ENCODE data around the gene CC2D1B. TPM values are rescaled to one million over a fixed set of nuclear protein-coding genes. Genes with fewer than 3 reads are reported as not detected.

Gene CC2D1B
- total and polyA plus RNA-seq, 2 experiments from 2014 or later, result 5.7 to 13.1 TPM

GRCh38 chr1:52306227-52307006 is 59.6 kb downstream of the CC2D1B start:
- H2AFZ ChIP-seq, result no peak overlapping the region
- no peaks in the 10 kb centered on the region for H3K9me3 Mint-ChIP-seq
- no peaks in the 10 kb centered on the region for H3K9me2 ChIP-seq (ENCODE audit: insufficient read depth)
- peaks cover 4% of the 10 kb centered on the region for H3K27me3 Mint-ChIP-seq (ENCODE audit: insufficient read depth, low read depth, poor library complexity)
- no peak overlapping the region for H3K4me3 Mint-ChIP-seq
- H3K4me2 ChIP-seq, result no peak overlapping the region
- H3K36me3 ChIP-seq (ENCODE audit: insufficient read depth), result no peaks in the 10 kb centered on the region; the same call in 1 of the 2 replicates
- no peak overlapping the region for H3K4me3 ChIP-seq
- no peaks in the 10 kb centered on the region for H3K79me2 ChIP-seq (replicated peaks; ENCODE audit: insufficient read depth)
- no peaks in the 10 kb centered on the region for H3K27me3 ChIP-seq (ENCODE audit: insufficient read depth)
- no peak for DNase-seq (ENCODE audit: low spot score)
- TF ChIP-seq EZH2phosphoT487 (IDR thresholded peaks at IDR 0.05; ENCODE audit: unreplicated experiment) (no peak), ZNF331 (CRISPR knock-in tag; IDR thresholded peaks at IDR 0.05; ENCODE audit: low read depth) (no peak), ETS1 (IDR thresholded peaks at IDR 0.05) (no peak), JUNB (IDR thresholded peaks at IDR 0.05; ENCODE audit: unreplicated experiment) (no peak), POLR2AphosphoS5 (IDR thresholded peaks at IDR 0.05; ENCODE audit: low read depth) (no peak)
- ATAC-seq, result peak; percentile 51
- no peak overlapping the region for H3K27ac ChIP-seq (ENCODE audit: low read depth)
- no peaks in the 10 kb centered on the region for H3F3A ChIP-seq (replicated peaks; ENCODE audit: low read depth)
- no peaks in the 10 kb centered on the region for H3K36me3 Mint-ChIP-seq (ENCODE audit: low read depth)
- H3K4me1 Mint-ChIP-seq, result no peaks in the 10 kb centered on the region
- 0 out of 2 replicates have a peak overlapping the region, but pooled peaks have one; percentile 52 for H3K27ac Mint-ChIP-seq
- no peaks in the 10 kb centered on the region for H3K4me1 ChIP-seq (ENCODE audit: insufficient read depth)
- 0 out of 2 replicates have a peak, but pooled peaks cover 3% of the 10 kb centered on the region for H4K20me1 ChIP-seq (replicated peaks; ENCODE audit: insufficient read depth)

GRCh38 chr1:52305417-52306226 is 60.4 kb downstream of the CC2D1B start:
- no peaks in the 10 kb centered on the region for H3K9me3 Mint-ChIP-seq
- no peak for TF ChIP-seq ZNF462 (CRISPR knock-in tag; IDR thresholded peaks at IDR 0.05)
- TF ChIP-seq ZNF331 (CRISPR knock-in tag; IDR thresholded peaks at IDR 0.05; ENCODE audit: low read depth), result no peak
- TF ChIP-seq POLR2AphosphoS5 (IDR thresholded peaks at IDR 0.05; ENCODE audit: low read depth), result no peak
- no peak for TF ChIP-seq EZH2phosphoT487 (IDR thresholded peaks at IDR 0.05; ENCODE audit: unreplicated experiment)
- TF ChIP-seq CREB1 (CRISPR knock-in tag; IDR thresholded peaks at IDR 0.05; ENCODE audit: low read depth), result no peak
- no peak for TF ChIP-seq NANOG (IDR thresholded peaks at IDR 0.05; ENCODE audit: borderline replicate concordance)
- TF ChIP-seq CTCF (conservative IDR thresholded peaks at IDR 0.05; ENCODE audit: low read depth in 2 of 2), result no peak
- TF ChIP-seq STAT1 (IDR thresholded peaks at IDR 0.05; ENCODE audit: unreplicated experiment), result no peak

More at GRCh38 chr1:52305417-52306226, 60.4 kb downstream of the CC2D1B start:
- H3K4me1 Mint-ChIP-seq, result no peaks in the 10 kb centered on the region
- no peaks in the 10 kb centered on the region for H3K9me2 ChIP-seq (ENCODE audit: insufficient read depth)
- no peak overlapping the region for H3K27ac Mint-ChIP-seq
- no peak for ATAC-seq
- H3F3A ChIP-seq (replicated peaks; ENCODE audit: low read depth), result no peaks in the 10 kb centered on the region
- H3K4me3 Mint-ChIP-seq, result no peak overlapping the region
- no peaks in the 10 kb centered on the region for H3K36me3 Mint-ChIP-seq (ENCODE audit: low read depth)
- no peaks in the 10 kb centered on the region for H3K27me3 ChIP-seq (ENCODE audit: insufficient read depth)
- H4K20me1 ChIP-seq (replicated peaks; ENCODE audit: insufficient read depth), result 0 out of 2 replicates have a peak, but pooled peaks cover 3% of the 10 kb centered on the region
- H2AFZ ChIP-seq, result no peak overlapping the region
- no peak overlapping the region for H3K4me2 ChIP-seq
- no peaks in the 10 kb centered on the region for H3K4me1 ChIP-seq (ENCODE audit: insufficient read depth)
- peaks cover 4% of the 10 kb centered on the region for H3K27me3 Mint-ChIP-seq (ENCODE audit: insufficient read depth, low read depth, poor library complexity)
- no peak overlapping the region for H3K4me3 ChIP-seq
- no peaks in the 10 kb centered on the region; the same call in 1 of the 2 replicates for H3K36me3 ChIP-seq (ENCODE audit: insufficient read depth)
- no peak overlapping the region for H3K27ac ChIP-seq (ENCODE audit: low read depth)
- no peaks in the 10 kb centered on the region for H3K79me2 ChIP-seq (replicated peaks; ENCODE audit: insufficient read depth)
- no peak for DNase-seq (ENCODE audit: low spot score)
